Measurements from ENCODE around the gene BBS12.

DNA sequence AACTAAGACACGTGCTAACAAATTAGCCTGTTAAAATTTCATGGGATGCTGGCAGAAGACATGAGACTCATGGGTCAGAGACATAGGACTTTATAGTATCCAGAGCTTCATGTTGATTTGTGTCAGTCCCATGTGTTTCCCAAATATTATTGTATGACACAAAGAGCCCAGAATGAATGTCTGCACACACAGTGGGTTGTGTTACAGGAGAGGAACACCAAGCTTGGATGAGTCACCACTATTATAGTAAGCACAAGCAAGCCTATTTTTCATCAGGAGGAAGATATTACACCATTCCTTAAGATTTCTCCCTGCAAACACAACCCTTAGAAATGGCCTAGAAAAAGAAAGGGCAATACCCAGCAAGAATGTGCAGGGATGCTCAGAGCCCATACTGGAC is 15.4 kb downstream of the BBS12 start:
- TF ChIP-seq CTCF (IDR thresholded peaks at IDR 0.05) (no peak), POLR2A (IDR thresholded peaks at IDR 0.05) (no peak)
